ENCODE results near the gene RPS25.
A peak's percentile ranks its signal among the peaks of the same experiment; 100 is the strongest.
"Not testable (repeated sequence)": the region's sequence is repeated elsewhere in the genome, so short reads cannot be mapped to it uniquely, and the experiment has no call there.

RPS25 gene

GRCh38 chr11:118997627-118998387 is 20.3 kb downstream of the RPS25 start, which contains the start of gene CENATAC:
Gene CENATAC, plus strand, starts transcription at chr11:118998138. Its CDS starts 60 bp downstream, at chr11:118998198.
- peak within 1 kb of the TSS; percentile 60 for H3K27ac ChIP-seq
- H3K4me2 ChIP-seq (ENCODE audit: low read length), result peak within 1 kb of the TSS; percentile 91
- peak; percentile 11 for TF ChIP-seq CTCF (IDR thresholded peaks at IDR 0.05)
- no peaks in the 10 kb centered on the region for H3K9me3 ChIP-seq (ENCODE audit: control insufficient read depth, low read length)
- H3K79me2 ChIP-seq, result no peaks in the 10 kb centered on the region
- H3K9ac ChIP-seq, result no peak within 1 kb of the TSS
- no peaks in the 10 kb centered on the region for H3K4me1 ChIP-seq
- H3K36me3 ChIP-seq (ENCODE audit: control insufficient read depth, insufficient read depth, low read length), result no peaks in the 10 kb centered on the region
- peak within 1 kb of the TSS; percentile 68 for H3K4me3 ChIP-seq (ENCODE audit: low read depth, low read length)
- peak within 1 kb of the TSS; percentile 91 for H2AFZ ChIP-seq
- no peaks in the 10 kb centered on the region for H3K27me3 ChIP-seq (ENCODE audit: control insufficient read depth, insufficient read depth, low read length)

DNA sequence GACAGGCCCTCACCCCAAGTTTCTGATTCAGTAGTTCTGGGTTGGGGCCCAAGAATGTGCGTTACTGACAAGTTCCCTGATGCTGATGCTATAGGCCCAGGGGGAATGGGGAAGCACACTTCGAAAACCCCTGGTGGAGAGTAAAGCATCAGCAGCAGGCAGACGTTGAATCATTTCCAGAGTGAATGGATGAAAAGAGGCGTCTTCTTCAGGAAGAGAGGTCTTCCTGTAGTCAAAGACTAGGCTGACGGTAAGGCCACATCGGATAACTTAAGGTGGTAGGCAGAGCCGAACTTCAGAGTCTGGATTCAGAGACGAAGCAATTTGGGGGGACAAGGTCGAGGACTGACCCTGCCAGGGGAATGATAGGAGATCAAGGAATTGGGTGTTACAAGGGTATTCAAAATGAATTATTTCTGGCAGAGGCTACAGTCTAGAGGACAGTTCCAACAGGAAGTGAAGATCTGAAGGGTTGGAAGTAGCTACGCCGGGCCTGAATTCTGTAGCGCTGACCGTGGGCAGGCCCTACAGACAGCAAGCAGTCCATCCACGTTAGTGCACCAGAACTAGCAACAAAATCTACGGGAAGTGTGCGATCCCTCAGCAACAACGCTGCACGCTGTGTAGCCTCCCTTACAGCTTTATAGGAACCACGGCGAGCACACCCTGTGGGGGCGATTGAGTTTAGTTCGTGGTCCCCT is 21.1 kb downstream of the RPS25 start:
- Histone ChIP-seq H3K4me1 (no peaks in the 10 kb centered on the region), H3K4me2 (ENCODE audit: low read length) (peak overlapping the region; percentile 91), H3K9ac (no peak overlapping the region), H3K79me2 (no peaks in the 10 kb centered on the region), H3K9me3 (ENCODE audit: control insufficient read depth, low read length) (no peaks in the 10 kb centered on the region), H3K36me3 (ENCODE audit: control insufficient read depth, insufficient read depth, low read length) (no peaks in the 10 kb centered on the region), H3K27me3 (ENCODE audit: control insufficient read depth, insufficient read depth, low read length) (no peaks in the 10 kb centered on the region), H3K27ac (no peak overlapping the region), H2AFZ (peak overlapping the region; percentile 91), H3K4me3 (ENCODE audit: low read depth, low read length) (peak overlapping the region; percentile 68)
- no peak for TF ChIP-seq CTCF (IDR thresholded peaks at IDR 0.05)

DNA sequence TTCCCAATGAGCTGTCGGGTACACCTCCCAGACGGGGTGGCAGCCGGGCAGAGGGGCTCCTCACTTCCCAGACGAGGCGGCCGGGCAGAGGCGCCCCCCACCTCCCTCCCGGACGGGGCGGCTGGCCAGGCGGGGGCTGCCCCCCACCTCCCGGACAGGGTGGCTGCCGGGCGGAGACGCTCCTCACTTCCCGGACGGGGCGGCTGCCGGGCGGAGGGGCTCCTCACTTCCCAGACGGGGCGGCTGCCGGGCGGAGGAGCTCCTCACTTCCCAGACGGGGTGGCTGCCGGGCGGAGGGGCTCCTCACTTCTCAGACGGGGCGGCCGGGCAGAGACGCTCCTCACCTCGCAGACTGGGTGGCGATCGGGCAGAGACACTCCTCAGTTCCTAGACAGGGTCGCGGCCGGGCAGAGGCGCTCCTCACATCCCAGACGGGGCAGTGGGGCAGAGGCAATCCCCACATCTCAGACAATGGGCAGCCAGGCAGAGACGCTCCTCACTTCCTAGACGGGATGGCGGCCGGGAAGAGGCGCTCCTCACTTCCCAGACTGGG is 26.6 kb downstream of the RPS25 start:
- not testable (repeated sequence) for H3K9me3 ChIP-seq (ENCODE audit: control insufficient read depth, low read length); H3K4me2 ChIP-seq (ENCODE audit: low read length); H3K4me1 ChIP-seq; H3K4me3 ChIP-seq (ENCODE audit: low read depth, low read length); H2AFZ ChIP-seq; H3K36me3 ChIP-seq (ENCODE audit: control insufficient read depth, insufficient read depth, low read length); H3K27me3 ChIP-seq (ENCODE audit: control insufficient read depth, insufficient read depth, low read length); H3K9ac ChIP-seq; H3K79me2 ChIP-seq; H3K27ac ChIP-seq

- no peaks in the 10 kb centered on the region for H3K9me3 ChIP-seq (ENCODE audit: control insufficient read depth, low read length)
- no peaks in the 10 kb centered on the region for H3K27me3 ChIP-seq (ENCODE audit: control insufficient read depth, insufficient read depth, low read length)
- no peak overlapping the region for H3K27ac ChIP-seq
- no peak overlapping the region for H3K4me3 ChIP-seq (ENCODE audit: low read depth, low read length)
- H3K36me3 ChIP-seq (ENCODE audit: control insufficient read depth, insufficient read depth, low read length), result no peaks in the 10 kb centered on the region
- no peak overlapping the region for H3K4me2 ChIP-seq (ENCODE audit: low read length)
- TF ChIP-seq CTCF (IDR thresholded peaks at IDR 0.05), result no peak
- H3K79me2 ChIP-seq, result no peaks in the 10 kb centered on the region
- no peak overlapping the region for H3K9ac ChIP-seq
- no peaks in the 10 kb centered on the region for H3K4me1 ChIP-seq
- H2AFZ ChIP-seq, result no peak overlapping the region
Observed at GRCh38 chr11:118988280-118988679, 29.9 kb downstream of the RPS25 start.

GRCh38 chr11:118984825-118985224 is 33.3 kb downstream of the RPS25 start:
- no peak overlapping the region for H3K4me3 ChIP-seq (ENCODE audit: low read depth, low read length)
- no peak overlapping the region for H3K9ac ChIP-seq
- no peaks in the 10 kb centered on the region for H3K79me2 ChIP-seq
- no peak for TF ChIP-seq CTCF (IDR thresholded peaks at IDR 0.05)
- H3K4me2 ChIP-seq (ENCODE audit: low read length), result no peak overlapping the region
- H3K4me1 ChIP-seq, result no peaks in the 10 kb centered on the region
- no peak overlapping the region for H2AFZ ChIP-seq
- no peak overlapping the region for H3K27ac ChIP-seq
- no peaks in the 10 kb centered on the region for H3K9me3 ChIP-seq (ENCODE audit: control insufficient read depth, low read length)
- no peaks in the 10 kb centered on the region for H3K27me3 ChIP-seq (ENCODE audit: control insufficient read depth, insufficient read depth, low read length)
- H3K36me3 ChIP-seq (ENCODE audit: control insufficient read depth, insufficient read depth, low read length), result no peaks in the 10 kb centered on the region

DNA sequence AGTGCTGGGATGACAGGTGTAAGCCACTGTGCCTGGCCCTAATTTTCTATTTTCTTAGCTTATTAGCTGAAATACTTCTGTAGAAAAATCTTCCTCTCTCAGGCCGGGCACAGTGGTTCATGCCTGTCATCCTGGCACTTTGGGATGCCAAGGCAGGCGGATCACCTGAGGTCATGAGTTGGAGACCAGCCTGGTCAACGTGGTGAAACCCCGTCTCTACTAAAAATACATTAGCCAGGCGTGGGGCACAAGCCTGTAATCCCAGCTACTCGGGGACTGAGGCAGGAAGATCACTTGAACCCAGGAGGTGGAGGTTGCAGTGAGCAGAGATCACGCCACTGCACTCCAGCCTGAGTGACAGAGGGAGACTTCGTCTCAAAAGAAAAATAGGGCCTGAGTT is 33.8 kb downstream of the RPS25 start:
- H3K9me3 ChIP-seq (ENCODE audit: control insufficient read depth, low read length); H3K4me3 ChIP-seq (ENCODE audit: low read depth, low read length); H3K27ac ChIP-seq; H3K36me3 ChIP-seq (ENCODE audit: control insufficient read depth, insufficient read depth, low read length); H3K27me3 ChIP-seq (ENCODE audit: control insufficient read depth, insufficient read depth, low read length); H3K4me1 ChIP-seq; H3K9ac ChIP-seq; H3K4me2 ChIP-seq (ENCODE audit: low read length); H2AFZ ChIP-seq; H3K79me2 ChIP-seq: not testable (repeated sequence)

Measured in parathyroid adenoma (tissue), 2 donors.